CD4-positive, alpha-beta T cell treated with Interleukin-15 for 4 hours (primary cell): ENCODE data around the gene TBC1D30.

Source experiments
- DNase-seq: peaks from one replicate; pipeline ENCODE4 v3.0.0-alpha.2; 2020; ENCODE audit warnings: low spot score

Gene TBC1D30

GRCh38 chr12:64911081-64911480, 86.6 kb downstream of the TBC1D30 start:
- no peak for DNase-seq

GRCh38 chr12:64911912-64912311, 87.5 kb downstream of the TBC1D30 start:
- DNase-seq: no peak

DNA sequence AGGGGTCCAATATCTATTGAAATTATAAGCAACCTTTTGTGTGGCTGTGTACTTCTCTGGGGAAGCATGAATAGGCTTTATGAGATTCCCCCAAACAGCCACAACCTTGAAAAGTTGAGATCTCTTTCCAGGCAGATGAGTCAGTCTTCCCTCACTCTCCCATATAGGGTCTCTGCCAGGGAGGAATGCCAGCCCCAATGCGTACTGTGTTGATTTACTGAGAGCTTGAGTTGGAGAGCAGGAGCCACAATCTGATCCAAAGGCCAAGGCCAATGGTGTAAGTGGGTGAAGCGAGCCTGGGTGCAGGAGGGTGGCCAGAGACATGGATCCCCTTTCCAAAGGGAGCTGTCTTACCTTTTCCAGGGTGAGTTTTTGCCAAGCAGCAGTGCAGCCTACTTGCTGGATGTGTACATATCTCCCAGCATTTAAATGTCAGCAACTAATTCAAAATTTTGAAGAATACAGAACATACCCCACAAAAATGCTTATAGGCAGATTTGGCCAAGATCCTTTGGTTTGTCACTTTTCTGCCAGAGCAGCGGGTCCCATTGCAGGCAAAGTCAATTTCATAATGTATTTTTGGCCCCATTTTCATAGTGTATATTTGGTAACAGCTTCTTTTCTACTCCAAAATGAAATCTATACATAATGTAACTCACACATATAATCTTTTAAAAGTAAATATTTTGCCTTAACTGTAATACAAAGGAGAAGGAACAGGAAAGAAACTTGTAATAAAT, 88.2 kb downstream of the TBC1D30 start:
- DNase-seq: no peak

- DNase-seq: no peak
Observed at GRCh38 chr12:64915242-64915641, 90.8 kb downstream of the TBC1D30 start.

DNA sequence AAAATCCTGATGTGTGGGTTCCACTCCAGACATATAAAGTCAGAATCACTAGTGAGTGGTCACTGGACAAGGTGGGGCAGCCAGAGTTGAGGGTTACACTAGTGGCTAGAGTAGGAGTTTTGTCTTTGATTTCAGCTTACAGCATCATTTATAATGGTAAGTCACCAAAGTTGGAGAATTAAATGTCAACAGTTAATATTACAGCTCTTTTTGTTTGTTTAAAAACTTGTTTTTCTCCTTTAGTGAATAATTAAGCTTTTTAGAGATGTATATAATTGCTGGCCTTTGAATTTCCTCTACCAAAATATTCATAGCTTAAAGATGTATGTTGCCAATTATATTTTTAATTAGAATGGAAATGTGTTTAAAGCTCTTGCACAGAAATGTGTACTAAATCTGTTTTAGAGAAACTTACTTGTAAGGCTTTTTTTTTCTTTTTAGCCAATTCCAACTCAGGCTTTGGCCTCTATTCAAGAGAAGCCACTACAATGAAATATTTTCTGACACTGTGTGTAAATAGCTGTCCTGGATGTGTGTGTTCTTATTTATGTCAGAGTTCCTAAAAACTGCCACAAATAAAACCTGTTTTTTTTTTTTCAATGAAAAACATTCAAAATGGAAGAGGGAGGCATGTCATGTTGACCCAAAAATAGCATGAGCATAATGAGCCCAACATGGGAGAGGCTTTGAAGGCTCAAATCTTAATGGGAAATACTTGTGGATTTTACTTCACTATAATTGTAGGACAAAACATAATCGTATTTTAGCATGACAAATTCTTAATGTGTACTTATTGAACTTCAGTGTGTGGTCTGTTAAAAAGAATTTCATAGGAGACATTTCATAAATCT, 92.2 kb downstream of the TBC1D30 start:
- DNase-seq: no peak

DNA sequence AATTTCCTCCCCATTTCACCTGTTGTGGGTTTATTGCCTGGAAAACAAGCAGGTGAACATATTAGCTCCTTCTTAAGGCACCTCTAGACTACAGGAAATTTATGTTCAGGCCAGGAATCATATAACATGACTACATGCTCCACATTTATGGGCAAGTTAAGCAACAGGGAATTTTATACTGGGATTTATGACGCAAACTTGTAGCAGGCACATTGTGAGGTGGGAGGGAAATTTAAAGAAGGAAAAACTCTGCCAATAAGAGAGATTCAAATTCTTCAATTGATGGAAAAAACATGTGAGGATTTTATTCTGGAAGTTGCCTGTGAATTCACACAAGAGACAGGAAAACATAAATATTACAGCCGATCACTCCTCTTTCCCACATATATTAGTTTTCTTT, 93.9 kb downstream of the TBC1D30 start:
- DNase-seq: no peak

DNA sequence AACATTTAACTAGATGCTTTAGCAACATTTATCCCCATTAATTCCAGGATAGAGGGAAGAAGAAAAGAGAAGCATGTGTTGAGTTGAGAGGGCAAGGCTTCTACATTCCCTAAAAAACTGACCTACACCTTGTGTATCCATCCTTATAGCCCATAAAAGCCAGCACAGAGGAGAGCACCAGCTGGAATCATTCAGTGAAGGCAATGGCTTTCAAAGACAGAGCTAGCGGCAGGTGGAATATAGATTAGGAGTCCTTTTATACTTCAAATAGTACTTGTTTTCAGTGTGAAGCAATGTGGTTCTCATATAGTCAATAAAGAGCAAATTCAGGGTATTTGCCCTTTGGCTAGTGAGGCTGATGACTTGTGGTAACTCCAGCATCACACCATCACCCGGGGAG, 94.4 kb downstream of the TBC1D30 start:
- DNase-seq: no peak

DNA sequence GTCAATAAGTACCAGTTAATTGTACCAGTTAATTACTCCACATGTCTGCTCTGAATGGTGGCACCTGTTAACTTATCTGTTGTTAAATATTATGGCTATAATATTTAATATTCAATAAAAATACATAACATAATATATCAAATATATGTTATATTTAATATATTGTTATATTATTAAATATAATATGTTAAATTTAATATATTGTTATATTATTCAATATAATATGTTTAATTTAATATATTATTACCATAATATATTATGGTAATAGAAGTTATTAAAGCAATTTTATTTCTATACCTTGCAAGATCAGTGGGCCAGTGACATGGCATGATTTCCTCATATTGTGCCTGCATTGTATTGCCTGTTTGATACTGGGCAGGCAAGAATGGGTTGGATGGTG, 98.4 kb downstream of the TBC1D30 start:
- DNase-seq: no peak

DNA sequence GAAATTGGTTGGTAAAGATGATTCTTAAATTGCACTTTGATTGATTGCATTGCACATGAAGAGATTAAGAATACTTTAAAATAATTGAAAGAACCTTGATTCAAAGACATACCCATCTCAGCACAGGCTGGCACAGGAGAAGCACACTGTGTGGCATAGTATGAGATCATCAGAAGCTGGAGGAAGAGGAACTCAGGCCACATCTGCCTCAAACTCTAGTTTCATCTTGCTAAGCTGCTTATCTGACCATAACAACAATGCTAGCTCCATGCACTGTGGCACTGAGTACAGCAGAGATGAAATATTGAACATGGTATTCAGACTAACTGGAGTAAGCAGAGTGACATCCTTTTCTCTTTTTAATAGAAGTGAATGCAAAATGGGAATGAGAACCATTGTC, 99.1 kb downstream of the TBC1D30 start:
- DNase-seq: no peak
